Stimulated activated CD8-positive, alpha-beta memory T cell treated with anti-CD3 and anti-CD28 coated beads, Interleukin-15, amount 100 ng/mL, for 24 hours (primary cell): ENCODE data around the gene BAG3.
"Not testable (repeated sequence)": the region's sequence is repeated elsewhere in the genome, so short reads cannot be mapped to it uniquely, and the experiment has no call there.

ENCODE experiments used
- DNase-seq: peaks from one replicate; pipeline ENCODE4 v3.0.0-alpha.2; 2020; ENCODE audit warnings: low read depth

BAG3 gene

DNA sequence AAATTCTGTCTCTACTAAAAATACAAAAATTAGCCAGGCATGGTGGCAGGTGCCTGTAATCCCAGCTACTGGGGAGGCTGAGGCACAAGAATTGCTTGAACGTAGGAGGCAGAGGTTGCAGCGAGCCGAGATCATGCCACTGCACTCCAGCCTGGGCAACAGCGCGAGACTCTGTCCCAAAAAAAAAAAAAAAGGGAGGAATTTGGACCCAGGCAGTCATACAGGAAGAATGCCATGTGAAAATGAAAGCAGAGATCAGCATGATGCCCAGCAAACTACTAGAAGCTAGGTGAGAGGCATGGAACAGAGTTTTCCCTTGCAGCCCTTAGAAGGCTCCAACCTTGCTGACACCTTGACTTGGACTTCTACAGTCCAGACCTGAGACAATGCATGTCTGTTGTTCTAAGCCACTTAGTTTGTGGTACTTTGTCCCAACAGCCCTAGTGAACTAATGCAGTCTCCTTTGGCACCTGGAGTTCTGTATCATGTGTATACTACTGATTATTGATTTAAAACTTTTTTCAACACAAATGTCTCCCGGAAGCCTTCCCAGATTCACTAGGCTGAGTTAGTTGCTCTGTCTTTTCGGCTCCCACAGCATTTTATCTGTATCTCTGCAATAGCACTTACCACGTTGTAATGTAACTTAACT lies 10.2 kb upstream of the BAG3 start:
- no peak for DNase-seq

DNA sequence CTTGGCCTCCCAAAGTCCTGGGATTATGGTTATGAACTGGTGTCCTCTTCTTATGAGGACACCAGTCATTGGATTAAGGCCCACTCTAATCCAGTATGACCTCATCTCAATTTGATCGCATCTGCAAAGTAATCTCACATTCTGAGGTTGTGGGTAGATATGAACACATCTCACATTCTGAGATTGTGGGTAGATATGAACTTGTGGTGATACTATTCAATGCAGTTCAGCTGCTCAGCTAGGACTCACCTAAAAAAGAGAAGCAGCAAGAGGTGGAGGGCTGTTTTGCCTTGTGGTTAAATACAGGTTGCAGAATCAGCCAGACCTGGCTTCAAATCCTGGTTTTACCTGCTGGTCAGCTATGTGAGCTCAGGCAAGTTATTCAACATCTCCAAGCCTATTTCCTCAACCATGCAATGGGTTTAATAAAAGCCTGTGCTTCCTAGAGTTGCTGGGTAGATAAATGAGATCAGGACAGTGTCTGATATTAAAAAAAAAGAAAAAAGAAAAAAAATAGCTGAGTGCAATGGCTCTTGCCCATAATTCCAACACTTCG lies 8.5 kb upstream of the BAG3 start:
- no peak for DNase-seq

GRCh38 chr10:119643306-119644204 lies 7.6 kb upstream of the BAG3 start:
- DNase-seq: no peak

DNA sequence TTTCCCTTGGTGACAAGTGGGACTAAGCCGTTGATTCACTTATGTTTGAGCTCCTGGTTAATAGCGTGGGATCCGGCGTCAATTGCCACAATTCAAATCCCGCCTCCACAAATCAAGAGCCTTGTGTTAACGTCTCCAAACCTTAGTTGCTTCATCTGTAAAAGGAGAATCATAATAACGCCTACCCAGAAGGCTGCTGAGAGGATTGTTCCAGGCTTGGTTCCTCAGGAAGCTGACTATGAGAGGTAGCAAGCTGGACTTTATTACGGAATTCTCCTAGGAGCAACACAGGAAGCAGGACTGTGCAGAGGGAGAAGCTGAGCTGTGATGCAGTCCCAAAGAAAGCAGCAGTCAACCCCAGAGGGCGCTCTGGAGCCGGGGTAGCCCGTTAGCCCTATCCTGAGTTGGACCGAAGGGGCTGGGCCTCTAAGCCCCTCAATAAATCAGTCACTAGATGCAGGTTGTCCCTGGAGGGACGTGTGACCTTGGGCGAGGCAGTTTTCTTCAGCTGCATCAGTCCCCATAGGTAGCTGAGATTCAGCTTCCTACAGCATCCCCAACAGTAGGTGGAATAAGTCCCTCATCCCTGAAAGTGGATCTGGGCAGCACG lies 6.9 kb upstream of the BAG3 start:
- no peak for DNase-seq

DNA sequence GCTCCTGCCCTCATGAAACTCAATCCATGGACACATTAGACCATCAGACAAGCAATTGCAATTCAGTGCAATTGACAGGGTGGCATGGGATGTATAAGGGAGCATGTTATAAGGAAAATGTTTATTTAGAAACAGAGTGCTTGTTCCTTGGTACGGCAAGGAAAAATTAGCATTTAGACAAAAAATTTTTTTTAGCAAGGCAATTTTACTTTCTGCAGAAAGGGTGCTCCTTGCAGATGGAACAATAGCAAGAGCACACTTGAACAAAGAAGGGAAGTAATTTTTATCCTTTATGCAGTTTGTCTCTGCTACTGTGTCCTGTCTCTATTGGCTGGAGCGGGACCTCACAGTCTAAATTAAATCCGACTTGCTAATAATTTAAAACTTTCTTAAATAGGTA lies 6.2 kb upstream of the BAG3 start:
- no peak for DNase-seq

DNA sequence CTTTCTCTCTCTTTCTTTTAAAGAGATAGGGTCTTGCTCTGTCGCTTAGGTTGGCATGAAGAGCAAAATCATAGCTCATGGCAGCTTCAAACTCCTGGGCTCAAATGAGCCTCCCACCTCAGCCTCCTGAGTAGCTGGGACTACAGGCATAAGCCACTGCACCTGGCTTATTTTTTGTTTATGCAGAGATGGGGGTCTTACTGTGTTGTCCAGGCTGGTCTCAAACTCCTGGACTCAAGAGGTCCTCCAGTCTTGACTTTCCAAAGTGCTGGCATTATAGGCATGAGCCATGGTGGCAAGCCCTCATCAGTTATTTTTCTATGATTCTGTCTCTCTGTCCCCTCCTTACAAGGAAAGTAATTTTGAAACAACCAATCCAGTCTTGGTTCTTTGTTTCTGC lies 1.1 kb upstream of the BAG3 start:
- no peak for DNase-seq

DNA sequence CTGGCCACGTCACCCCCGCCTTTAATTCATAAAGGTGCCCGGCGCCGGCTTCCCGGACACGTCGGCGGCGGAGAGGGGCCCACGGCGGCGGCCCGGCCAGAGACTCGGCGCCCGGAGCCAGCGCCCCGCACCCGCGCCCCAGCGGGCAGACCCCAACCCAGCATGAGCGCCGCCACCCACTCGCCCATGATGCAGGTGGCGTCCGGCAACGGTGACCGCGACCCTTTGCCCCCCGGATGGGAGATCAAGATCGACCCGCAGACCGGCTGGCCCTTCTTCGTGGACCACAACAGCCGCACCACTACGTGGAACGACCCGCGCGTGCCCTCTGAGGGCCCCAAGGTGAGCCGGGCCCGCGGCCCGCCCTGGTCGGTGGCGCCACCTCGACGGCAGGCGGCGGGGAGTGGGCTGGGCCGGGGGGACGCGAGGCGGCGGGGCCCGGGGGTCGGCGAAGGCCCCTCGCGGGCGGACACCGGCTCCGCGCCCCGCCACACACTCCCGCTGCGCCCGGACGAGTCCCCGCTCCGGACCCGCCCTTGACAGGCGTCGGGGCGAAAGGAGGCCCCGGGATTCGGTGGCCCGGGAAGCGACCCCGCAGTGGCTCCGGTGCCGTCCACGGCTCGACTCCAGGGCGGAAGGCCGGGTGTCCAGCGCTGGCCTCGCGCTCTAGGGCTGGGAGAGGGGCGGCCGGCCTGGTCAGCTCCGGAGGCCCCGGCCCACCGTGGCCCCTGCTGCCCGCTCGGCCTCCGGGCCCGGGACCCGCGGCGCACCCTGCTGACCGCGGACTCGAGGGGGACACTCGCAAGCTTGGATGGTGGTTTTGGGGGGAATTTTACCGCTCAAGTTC lies 557 bp downstream of the BAG3 start:
- no peak for DNase-seq

GRCh38 chr10:119652361-119652730 lies 1.2 kb downstream of the BAG3 start:
- DNase-seq: no peak

DNA sequence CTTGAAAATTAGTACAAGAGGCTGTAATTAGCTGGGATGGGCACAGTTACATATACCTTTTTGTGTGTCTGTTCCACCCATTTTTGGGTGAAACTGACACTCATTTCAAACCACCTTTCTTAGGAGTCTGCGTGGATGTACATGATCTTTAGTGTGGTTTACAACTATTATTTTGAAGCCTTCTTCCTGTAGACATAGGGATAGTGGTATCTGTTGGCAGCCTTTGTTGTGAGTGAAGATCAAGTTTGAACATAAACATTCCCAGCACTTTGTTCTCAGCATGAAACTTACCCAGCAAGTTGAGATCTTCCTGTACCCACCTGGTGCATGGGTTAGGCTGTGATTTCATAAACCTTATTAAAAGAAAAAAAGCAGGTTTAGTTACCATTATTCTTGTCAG lies 2.0 kb downstream of the BAG3 start:
- no peak for DNase-seq

DNA sequence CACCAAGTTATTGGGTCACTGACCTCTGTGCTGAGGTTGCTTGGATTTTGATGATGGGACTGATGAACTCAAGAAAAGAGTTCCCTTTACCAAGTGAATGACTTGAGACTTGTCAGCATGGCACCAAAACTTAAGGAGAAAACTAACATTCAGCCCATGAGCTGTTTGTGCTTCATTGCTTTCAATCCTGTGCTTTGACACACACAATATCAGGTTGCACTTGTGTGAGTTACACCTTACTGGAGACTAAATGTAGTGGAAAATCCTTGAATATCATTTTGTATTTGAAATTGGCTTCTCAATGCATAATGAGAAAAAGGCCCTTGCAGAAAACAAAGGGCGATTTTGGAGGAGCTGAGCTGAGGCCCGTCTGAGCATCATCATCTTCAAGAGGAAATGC lies 2.7 kb downstream of the BAG3 start:
- no peak for DNase-seq

DNA sequence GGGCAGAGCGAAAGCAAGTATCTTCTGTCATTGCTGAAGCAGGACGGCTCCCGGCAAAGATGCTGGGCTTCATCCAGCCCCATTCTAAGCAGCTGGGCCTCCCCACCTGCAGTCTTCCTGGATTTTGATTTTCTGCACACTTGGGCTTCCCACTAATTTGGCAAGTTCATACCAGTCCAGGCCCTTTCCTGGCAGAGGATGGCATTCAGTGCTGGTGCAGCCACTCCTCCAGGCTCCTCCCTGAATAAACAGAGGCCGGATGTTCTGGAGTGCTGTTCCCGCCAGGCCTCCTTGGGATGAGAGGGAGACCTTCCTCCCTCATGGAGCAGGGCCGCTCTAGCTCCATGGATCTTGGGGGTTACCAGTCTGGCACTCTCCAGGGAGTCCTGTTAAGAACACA lies 3.4 kb downstream of the BAG3 start:
- DNase-seq: no peak

DNA sequence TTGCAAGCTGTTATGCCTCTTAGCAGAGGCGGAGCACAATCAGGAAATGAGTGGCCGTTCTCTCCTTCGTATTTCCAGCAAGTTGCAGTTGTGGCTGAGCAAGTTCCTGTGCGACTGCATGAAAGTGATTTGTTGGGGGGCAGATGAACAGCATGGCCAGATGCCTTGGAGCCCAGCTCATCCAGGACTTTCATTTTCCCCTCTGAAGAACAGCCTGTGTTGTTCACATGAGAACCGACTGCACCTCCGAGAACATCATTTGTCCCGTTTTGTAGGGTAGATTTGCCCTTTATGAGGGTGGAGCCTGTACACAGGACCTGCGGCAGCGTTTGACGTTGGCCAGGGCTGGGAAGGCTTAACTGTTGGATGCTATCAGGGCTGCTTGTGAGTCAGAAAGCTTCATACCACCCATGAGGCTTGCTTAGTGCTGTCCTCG lies 4.4 kb downstream of the BAG3 start:
- no peak for DNase-seq

DNA sequence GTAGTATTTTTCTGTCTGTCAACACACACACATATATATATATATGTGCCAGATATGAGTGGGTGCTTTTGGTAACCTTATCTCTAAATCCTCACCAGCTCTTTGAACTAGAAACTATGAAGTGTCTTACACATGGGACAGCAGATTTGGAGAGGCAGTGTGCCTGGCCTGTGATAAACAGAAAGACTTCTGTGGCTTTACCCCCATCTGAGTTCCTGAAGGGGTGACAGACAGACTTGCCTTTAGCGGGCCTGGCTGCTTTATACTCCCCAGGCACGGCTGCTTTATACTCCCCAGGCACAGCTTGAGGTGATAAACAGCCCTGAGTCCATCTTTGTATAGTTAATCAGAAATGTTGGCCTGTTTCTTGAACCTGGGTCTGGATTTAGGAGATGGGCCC lies 5.6 kb downstream of the BAG3 start:
- DNase-seq: no peak

DNA sequence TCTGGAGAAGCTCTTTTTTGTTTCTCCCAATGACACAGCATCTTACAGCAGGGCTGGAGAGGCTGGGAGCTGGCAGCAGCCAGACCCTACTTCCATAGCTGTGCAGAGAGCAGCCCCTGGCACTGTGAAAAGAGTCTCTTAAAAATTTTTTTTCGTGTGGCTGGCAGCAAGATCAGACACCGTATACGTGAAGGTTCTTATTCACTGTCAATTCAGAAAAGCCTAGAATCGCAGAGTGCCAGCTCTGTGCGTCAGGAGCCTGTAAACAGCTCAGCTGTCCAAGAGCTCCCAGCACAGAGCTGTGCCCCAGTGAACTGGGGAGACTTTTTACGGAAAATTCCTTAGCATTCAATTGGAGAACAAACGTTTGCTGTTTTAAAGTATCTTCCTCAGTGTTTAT lies 6.5 kb downstream of the BAG3 start:
- DNase-seq: no peak

DNA sequence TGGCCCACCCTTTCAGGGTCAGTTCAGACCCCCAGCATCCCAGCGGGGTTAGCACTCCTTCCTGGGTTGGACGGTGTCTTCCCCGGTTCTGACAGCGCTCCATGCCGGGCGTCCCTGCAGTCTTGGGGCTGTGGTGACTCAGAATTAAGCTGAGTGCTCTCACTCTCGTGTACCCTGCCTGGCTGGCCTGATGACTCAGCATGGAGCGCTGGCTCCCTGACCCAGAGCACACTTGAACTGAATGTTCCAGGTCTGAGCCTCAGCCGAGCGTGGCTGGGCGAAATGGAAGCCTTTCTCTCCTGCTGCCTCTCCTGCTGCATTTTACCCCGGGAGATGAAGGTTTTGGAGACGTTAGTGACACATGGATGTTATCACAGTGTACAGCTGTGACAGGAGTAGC lies 7.1 kb downstream of the BAG3 start:
- no peak for DNase-seq

DNA sequence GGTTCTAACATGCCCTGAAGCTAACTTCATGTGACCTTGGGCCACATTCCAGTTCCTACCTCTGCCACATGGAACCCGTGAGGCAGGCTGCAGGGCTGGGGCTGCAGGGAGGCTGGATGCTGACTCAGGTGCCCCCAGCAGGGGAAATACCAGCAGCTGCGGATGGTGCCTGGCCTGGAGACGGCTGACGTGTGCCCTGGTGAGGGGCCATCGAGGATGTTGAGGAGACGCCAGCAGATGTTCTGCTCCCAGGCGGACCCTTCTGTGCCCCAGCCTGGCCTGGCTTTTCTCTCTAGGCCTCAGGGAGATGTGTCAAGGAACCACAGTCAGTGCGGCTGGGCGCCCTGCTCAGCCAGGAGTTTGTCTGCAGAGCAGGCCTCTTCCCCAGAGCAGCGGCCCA lies 8.8 kb downstream of the BAG3 start:
- no peak for DNase-seq

- not testable (repeated sequence) for DNase-seq
Observed at GRCh38 chr10:119662076-119662605, 11.0 kb downstream of the BAG3 start.

- DNase-seq: no peak
Observed at GRCh38 chr10:119663866-119664698, 12.9 kb downstream of the BAG3 start.

GRCh38 chr10:119665901-119666708 lies 14.9 kb downstream of the BAG3 start:
- no peak for DNase-seq

- no peak for DNase-seq
Observed at GRCh38 chr10:119666709-119667004, 15.5 kb downstream of the BAG3 start.
